Measurements from ENCODE around the gene DNASE1L1. TPM values are rescaled to one million over a fixed set of nuclear protein-coding genes. Genes with fewer than 3 reads are reported as not detected.

DNASE1L1 gene
- total RNA-seq, 1 donor from 2014 or later: 10.8 TPM

DNA sequence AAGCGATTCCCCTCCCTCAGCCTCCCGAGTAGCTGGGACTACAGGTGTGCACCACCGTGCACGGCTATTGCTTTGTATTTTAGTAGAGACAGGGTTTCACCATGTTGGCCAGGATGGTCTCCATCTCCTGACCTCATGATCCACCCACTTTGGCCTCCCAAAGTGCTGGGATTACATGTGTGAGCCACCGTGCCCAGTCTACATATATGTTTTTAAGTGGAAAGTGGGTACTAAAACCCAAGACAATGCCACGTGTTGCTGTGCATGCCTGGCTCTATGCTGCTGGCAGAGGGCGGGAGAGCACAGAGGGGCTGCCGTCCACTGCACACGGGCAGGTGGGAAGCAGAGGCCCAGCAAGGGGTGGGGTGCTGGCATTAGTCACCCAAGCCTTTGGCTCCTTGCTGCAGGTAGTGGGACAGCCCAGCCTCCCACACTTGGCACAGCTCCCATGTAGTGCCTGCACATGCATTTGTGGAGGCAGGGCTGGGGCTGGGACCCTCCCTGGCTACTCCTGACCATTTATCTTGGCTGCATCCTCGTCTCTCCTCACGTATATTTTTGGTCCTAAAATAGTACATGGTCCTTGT, 26.5 kb downstream of the DNASE1L1 start:
- no peak for DNase-seq

GRCh38 chrX:154381271-154381670, 27.8 kb downstream of the DNASE1L1 start:
- DNase-seq: no peak

- DNase-seq: no peak
Observed at GRCh38 chrX:154380787-154381186, 28.3 kb downstream of the DNASE1L1 start.

DNA sequence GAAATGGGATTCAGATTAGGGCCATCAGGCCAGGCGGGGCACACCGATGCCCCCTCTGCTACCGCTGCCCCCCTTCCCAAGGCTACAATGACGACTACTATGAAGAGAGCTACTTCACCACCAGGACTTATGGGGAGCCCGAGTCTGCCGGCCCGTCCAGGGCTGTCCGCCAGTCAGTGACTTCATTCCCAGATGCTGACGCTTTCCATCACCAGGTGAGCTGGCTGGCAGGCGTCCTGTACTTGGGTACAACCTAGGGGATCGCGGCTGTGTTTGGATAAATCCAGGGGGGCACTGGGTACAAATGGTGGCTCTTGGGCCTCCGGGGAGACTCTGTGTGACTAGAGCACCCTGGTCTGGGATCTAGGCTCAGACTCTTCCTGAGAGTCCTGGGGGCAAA, 28.9 kb downstream of the DNASE1L1 start:
- DNase-seq: no peak

DNA sequence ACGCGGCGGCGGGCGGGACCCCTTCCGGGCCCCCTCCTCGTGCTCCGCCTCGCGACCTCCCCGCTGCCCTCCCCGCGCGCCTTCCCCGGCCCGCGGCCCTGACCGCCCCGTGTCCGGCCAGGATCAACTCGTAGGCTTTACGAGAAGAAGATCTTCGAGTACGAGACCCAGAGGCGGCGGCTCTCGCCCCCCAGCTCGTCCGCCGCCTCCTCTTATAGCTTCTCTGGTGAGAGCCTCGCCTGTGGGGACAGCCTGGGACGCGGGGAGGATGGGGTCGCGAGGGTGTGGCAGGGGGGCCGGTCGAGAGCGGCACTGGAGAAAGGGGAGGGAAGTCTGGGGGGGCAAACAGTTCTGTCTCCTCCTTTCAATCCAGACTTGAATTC, 29.5 kb downstream of the DNASE1L1 start:
- DNase-seq: no peak

DNA sequence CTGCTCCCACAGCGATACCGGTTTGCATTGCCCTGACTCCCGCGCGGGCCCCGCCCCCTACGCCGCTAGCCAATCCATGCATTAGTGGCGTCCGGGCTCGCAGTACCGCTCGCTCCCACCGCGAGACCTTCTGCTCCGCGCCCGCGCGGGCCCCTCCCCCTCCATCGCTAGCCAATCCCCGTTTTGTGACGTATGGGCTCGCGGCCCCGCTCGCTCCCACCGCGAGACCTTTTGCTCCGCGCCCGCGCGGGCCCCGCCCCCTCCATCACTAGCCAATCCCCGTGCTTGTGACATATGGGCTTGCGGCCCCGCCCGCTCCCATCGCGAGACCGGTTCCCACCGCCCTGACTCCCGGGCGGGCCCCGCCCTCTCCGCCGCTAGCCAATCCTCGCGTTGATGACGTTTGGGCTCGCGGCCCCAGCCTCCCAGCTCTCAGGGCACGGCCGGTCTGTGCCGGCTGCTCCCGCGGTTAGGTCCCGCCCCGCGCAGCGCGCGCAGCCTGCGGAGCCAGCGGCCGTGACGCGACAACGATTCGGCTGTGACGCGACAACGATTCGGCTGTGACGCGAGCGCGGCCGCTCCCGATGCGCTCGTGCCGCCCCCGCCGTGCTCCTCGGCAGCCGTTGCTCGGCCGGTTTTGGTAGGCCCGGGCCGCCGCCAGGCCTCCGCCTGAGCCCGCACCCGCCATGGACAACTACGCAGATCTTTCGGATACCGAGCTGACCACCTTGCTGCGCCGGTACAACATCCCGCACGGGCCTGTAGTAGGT, 30.1 kb downstream of the DNASE1L1 start, which contains the start of gene EMD:
TSS of gene EMD (plus strand) at position 497 of the 770 bp plus-strand sequence. CDS start at position 687, 190 bp downstream.
- DNase-seq: peak; percentile 99

- no peak for DNase-seq
Observed at GRCh38 chrX:154378059-154378798, 30.8 kb downstream of the DNASE1L1 start.

- DNase-seq: no peak
Observed at GRCh38 chrX:154376774-154377173, 32.3 kb downstream of the DNASE1L1 start.

GRCh38 chrX:154375156-154375504, 33.9 kb downstream of the DNASE1L1 start:
- DNase-seq: no peak

DNA sequence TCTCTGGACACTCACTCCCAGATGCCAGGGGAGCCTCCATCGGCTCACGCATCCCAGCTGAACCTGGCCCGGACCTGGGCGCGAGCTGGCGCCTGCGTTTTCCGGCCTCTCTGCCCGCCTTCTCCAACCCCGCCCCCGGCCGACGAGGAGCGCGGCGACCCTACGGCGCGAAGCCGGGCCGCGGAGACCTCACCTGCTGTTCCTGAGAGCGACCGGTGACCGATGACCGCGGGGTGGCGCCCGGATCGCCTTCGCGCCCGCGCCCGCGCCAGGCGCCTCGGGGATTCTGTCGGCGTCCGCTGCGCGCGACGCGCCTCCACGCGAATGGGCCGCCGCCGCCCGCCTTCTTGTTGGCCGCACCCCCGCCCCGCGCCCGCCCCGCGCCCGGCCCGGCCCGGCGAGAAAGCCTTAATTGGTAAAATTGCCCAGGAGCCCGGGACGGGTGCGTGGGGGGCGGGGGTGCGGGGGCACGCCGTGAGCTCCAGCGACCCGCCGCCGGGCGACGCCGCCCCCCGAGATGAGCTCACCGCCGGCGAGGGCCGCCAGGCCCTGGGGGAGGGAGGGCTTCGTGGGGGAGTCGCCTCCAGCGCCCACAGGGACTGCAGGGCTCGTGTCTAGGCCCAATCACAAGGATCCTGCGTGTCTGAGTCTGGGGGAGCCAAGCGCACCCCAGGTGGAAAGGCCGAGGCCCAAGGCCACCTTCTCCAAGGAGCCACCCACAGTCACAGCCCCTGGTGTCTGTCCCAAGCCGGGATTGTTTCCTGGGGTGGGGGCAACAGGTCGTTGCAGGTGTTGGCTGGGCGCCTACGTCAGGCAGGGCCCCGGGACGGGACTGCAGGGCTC, 34.5 kb downstream of the DNASE1L1 start, which contains the start of gene FLNA:
TSS of gene FLNA (minus strand) at position 322 of the 843 bp plus-strand sequence. CDS start 3,389 bp downstream, outside the sequence.
- no peak for DNase-seq

DNA sequence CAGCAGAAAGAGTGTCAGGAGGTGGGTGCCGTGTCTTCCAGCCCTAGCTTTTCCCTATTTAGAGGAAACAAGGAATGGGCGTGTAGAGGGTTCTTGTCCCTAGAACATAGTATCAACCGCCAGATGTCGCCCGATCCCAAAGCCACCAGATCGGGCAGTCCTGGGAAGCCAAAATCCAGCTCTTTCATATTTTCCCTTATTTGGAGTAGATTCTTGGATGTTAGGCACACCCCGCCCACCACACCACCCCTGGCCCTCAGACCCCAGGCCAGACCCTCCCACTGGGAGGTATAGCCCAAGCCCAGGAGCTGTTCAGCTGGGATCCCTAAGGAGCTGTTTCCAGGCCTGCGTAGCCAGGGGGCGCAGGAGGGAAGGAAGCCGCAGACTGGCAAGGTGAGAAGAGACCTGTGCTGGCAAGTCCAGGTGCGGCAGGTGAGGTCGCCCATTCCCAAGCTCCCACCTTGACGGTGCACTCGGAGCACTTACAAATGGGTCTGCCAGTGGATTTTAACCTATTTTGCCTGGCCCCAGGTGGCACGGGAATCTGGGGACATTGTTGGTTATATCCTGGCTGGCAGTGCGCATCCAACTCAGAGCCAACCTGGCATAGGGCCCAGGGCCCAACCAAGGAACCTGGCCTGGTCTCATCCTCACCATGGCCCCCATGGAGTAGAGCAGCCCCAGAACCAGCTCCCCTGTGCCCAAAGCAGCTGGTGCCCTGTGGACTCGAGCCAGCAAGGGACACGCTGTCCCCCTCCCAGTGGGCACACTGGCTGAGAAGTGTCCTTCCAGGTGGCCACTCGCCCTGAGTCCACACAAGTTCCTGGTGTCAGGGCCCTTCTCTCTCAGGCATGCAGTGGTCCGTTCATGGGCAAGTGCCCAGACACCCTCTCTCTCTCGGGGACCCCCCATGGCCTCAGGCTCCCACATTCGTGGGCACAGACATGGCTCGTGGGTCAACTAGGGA, 35.4 kb downstream of the DNASE1L1 start:
- peak; percentile 70 for DNase-seq

- DNase-seq: no peak
Observed at GRCh38 chrX:154372612-154373022, 36.4 kb downstream of the DNASE1L1 start.

DNA sequence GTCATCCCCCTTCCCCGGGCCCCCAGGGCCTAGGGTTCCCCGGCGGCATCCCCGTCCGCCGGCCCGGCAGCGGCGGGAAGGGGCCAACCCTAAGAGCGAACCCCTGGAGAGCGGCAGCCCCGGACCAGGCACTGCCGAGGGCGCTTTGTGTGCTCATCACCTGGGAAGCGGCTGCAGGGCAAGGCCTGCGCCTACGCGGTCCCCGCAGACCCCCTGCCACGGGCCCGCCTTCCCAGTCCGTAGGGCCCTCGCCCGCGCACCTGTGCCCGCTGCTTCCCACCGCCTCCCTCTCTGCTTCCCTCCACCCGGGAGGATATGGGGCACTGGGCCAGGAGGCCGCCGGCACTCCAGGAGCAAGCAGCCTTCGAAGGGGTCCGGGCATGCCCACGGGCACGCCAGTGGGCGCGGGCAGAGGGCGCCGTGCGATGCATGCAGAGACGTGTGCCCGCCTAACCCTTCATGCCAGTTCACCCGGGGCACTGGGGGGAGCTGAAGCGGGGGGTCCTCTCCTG, 37.2 kb downstream of the DNASE1L1 start:
- DNase-seq: no peak

DNA sequence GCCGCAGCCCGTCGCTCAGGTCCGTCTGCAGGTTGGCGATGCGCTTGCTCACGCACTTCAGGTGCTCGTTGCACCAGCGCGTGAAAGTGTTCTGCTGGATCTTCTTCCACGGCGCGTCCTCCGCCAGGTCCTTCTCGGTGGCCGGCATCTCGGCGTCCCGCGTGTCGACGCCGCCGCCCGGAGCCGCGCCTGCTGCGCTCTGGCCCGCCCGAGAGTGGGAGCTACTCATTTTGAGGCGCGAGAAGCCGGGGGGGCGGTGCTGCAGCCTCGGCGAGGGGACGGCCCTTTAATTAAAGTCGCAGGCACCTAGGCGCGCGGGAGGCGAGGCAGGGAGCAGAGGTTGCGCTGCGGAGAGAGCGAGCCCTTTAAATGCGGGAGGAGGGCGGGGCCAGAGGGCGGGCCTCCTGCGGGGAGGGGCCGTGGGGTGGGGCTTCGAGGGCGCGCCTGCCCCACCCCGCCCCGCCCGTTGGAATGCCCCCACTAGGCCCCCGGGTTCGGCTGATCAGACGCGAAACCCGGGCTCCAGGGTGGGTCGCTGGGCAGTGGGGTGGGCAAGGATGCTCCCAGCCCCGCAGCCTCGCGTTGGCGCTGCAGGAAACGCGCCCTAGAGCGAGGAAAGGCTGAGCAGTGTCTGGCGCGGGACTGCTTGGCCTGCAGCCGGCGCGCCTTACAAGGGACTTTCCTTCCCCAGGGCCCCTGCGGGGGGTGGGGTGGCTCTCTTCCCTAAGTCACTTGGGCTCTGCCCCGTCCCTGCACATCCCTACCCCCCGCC, 37.9 kb downstream of the DNASE1L1 start:
- DNase-seq: peak; percentile 86

DNA sequence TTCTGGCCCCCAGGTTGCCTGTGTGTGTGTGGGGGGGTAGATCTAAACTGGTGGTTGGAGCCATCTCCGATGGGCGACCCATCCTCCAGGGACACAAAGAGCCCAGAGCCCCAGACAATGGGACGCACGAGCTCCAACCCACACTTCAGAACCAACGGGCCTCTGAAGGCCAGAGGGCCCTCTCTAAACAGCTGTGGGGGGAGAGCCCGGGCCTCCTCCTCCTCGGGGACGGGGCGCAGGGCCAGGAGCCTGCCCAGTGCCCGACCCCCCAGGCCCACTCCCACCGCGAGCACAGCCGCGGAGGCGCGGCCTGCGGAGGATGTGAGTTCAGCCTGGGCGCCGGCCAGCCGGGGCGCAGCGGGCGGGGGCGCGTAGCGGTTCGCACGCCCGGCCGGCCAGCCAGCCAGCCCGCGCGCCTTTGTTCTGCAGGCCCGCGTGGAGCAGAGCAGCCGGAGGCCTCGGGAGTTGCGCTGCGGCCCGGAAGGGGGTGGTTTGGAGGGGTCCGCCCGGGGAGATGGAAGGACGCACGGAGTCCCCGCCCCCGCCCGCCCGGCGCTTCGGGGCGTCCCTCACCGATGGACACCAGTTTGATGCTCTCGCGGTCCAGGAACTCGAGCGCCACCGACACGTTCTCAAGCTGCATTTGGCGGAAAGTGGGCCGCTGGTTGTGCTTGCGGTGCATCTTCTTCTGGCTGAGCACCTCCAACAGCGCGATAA, 38.6 kb downstream of the DNASE1L1 start:
- no peak for DNase-seq

GRCh38 chrX:154369449-154370299, 39.4 kb downstream of the DNASE1L1 start:
- DNase-seq: peak; percentile 94

DNA sequence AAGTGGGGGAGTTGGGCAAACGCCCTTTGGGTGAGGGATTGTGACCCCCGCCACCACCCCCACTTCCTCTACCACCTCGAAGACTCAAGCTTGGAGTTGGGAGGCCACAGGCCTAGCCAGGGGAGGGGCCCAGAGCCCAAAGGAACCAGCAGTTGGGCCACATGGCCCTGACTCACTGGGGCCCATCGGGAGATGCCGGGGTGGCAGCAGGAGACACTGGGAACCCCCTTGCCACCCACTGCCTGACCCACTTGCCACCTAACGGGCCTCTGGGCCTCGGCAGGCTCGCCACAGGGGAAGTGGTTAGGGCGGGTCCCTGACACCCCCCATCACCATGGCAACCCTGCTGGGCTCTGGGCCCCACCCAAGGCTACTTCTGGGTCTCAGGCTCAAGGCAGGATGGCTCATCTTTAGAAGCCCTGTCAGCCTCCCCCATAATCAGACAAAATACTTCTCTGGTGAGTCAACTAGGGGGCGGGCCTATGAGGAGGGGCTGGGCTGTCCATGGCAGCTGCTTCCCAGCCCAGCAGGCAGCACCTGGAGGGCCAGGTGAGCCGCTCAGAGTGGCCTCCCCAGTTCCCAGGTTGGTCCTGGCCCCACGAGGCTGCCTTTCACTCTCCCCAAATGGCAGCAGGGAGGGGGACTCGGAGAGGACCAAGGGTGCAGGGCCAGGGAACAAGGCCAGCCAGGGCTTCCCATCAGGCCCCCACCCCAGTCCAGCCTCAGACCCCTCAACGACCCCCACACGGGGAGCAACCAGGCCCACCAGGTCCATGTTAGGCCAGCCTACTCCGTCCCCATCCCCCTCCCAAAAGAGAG, 40.2 kb downstream of the DNASE1L1 start:
- peak; percentile 45 for DNase-seq

All from skin of body (tissue), 2 donors.